ENCODE results near the gene CYB5R3. TPM values are rescaled to one million over a fixed set of nuclear protein-coding genes. Genes with fewer than 3 reads are reported as not detected.

The CYB5R3 gene
- total RNA-seq, 1 experiment from 2014 or later, result 85.4 TPM

GRCh38 chr22:42582987-42583386 is 66.2 kb downstream of the CYB5R3 start:
- CTCF ChIA-PET, result interaction anchor here (1.2 kb wide), 1 partner anchor 32 kb away, joined by 5 read pairs; the partner anchor contains the start of gene POLDIP3
- Mint-ChIP-seq H3K4me3 (peak overlapping the region; percentile 95; the same call in 1 of the 2 replicates), H3K27ac (peak overlapping the region; percentile 84; the same call in 1 of the 2 replicates), H3K36me3 (peaks cover 45% of the 10 kb centered on the region), H3K9me3 (no peaks in the 10 kb centered on the region), H3K27me3 (ENCODE audit: low read depth) (no peaks in the 10 kb centered on the region), H3K4me1 (peaks cover 6% of the 10 kb centered on the region)
- TF ChIP-seq HMGA2 (CRISPR knock-in tag; IDR thresholded peaks at IDR 0.05), result no peak
- no peak for TF ChIP-seq CBFB (CRISPR knock-in tag; IDR thresholded peaks at IDR 0.05; ENCODE audit: low read depth)
- TF ChIP-seq, protein P1, sequence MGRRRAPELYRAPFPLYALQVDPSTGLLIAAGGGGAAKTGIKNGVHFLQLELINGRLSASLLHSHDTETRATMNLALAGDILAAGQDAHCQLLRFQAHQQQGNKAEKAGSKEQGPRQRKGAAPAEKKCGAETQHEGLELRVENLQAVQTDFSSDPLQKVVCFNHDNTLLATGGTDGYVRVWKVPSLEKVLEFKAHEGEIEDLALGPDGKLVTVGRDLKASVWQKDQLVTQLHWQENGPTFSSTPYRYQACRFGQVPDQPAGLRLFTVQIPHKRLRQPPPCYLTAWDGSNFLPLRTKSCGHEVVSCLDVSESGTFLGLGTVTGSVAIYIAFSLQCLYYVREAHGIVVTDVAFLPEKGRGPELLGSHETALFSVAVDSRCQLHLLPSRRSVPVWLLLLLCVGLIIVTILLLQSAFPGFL (CRISPR knock-in tag; IDR thresholded peaks at IDR 0.05; ENCODE audit: borderline replicate concordance), result no peak
- no peak for TF ChIP-seq ATF6 (CRISPR knock-in tag; IDR thresholded peaks at IDR 0.05)
- DNase-seq (ENCODE audit: low spot score) (no peak), ATAC-seq (no peak)
- POLR2A ChIA-PET, result no interaction called here

- DNase-seq (ENCODE audit: low spot score), result peak; percentile 75
- Mint-ChIP-seq H3K4me3 (peak overlapping the region; percentile 95), H3K9me3 (no peaks in the 10 kb centered on the region), H3K36me3 (peaks cover 42% of the 10 kb centered on the region), H3K4me1 (peaks cover 6% of the 10 kb centered on the region), H3K27ac (peak overlapping the region; percentile 94), H3K27me3 (ENCODE audit: low read depth) (no peaks in the 10 kb centered on the region)
- ATAC-seq, result peak; percentile 66
- ChIA-PET POLR2A (interaction anchor here (0.6 kb wide), 2 partner anchors 13 to 433 kb away, joined by 3 to 10 read pairs; partner anchors contain the start of gene PACSIN2), CTCF (interaction anchor here (0.5 to 2.0 kb wide), 4 partner anchors 32 to 55 kb away, joined by 3 to 6 read pairs (median 4); partner anchors contain the start of gene POLDIP3)
- TF ChIP-seq GTF2I (CRISPR knock-in tag; conservative IDR thresholded peaks at IDR 0.05), result no peak
- 0 out of 2 replicates have a peak, but pooled peaks have one; percentile 9 for TF ChIP-seq USF2 (CRISPR knock-in tag; IDR thresholded peaks at IDR 0.05)
- TF ChIP-seq, protein P2, sequence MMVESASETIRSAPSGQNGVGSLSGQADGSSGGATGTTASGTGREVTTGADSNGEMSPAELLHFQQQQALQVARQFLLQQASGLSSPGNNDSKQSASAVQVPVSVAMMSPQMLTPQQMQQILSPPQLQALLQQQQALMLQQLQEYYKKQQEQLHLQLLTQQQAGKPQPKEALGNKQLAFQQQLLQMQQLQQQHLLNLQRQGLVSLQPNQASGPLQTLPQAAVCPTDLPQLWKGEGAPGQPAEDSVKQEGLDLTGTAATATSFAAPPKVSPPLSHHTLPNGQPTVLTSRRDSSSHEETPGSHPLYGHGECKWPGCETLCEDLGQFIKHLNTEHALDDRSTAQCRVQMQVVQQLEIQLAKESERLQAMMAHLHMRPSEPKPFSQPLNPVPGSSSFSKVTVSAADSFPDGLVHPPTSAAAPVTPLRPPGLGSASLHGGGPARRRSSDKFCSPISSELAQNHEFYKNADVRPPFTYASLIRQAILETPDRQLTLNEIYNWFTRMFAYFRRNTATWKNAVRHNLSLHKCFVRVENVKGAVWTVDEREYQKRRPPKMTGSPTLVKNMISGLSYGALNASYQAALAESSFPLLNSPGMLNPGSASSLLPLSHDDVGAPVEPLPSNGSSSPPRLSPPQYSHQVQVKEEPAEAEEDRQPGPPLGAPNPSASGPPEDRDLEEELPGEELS (CRISPR knock-in tag; IDR thresholded peaks at IDR 0.05), result peak; percentile 66; the same call in 1 of the 2 replicates
- no peak for TF ChIP-seq ATF1 (CRISPR knock-in tag; IDR thresholded peaks at IDR 0.05)
- TF ChIP-seq ELF4 (CRISPR knock-in tag; IDR thresholded peaks at IDR 0.05; ENCODE audit: low read depth), result no peak
- TF ChIP-seq, protein P3, sequence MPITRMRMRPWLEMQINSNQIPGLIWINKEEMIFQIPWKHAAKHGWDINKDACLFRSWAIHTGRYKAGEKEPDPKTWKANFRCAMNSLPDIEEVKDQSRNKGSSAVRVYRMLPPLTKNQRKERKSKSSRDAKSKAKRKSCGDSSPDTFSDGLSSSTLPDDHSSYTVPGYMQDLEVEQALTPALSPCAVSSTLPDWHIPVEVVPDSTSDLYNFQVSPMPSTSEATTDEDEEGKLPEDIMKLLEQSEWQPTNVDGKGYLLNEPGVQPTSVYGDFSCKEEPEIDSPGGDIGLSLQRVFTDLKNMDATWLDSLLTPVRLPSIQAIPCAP (CRISPR knock-in tag; IDR thresholded peaks at IDR 0.05), result peak; percentile 59; the same call in 1 of the 2 replicates
- no peak for TF ChIP-seq RELA (CRISPR knock-in tag; IDR thresholded peaks at IDR 0.05; ENCODE audit: borderline replicate concordance)
- no peak for TF ChIP-seq CTCF (IDR thresholded peaks at IDR 0.05)
- TF ChIP-seq ETV6 (CRISPR knock-in tag; IDR thresholded peaks at IDR 0.05), result peak; percentile 80
- TF ChIP-seq JUN (CRISPR knock-in tag; IDR thresholded peaks at IDR 0.05), result peak; percentile 49; the same call in 1 of the 2 replicates
- TF ChIP-seq MAX (CRISPR knock-in tag; IDR thresholded peaks at IDR 0.05), result peak; percentile 72
- TF ChIP-seq SP1 (CRISPR knock-in tag; conservative IDR thresholded peaks at IDR 0.05), result peak; percentile 61; the same call in 1 of the 2 replicates
- no peak for TF ChIP-seq ZNF232 (CRISPR knock-in tag; IDR thresholded peaks at IDR 0.05)
- TF ChIP-seq TP53 (CRISPR knock-in tag; IDR thresholded peaks at IDR 0.05), result no peak
- TF ChIP-seq SOX15 (CRISPR knock-in tag; IDR thresholded peaks at IDR 0.05), result no peak
- TF ChIP-seq, protein P4, sequence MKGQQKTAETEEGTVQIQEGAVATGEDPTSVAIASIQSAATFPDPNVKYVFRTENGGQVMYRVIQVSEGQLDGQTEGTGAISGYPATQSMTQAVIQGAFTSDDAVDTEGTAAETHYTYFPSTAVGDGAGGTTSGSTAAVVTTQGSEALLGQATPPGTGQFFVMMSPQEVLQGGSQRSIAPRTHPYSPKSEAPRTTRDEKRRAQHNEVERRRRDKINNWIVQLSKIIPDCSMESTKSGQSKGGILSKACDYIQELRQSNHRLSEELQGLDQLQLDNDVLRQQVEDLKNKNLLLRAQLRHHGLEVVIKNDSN (CRISPR knock-in tag; IDR thresholded peaks at IDR 0.05), result no peak
- TF ChIP-seq, protein P5, sequence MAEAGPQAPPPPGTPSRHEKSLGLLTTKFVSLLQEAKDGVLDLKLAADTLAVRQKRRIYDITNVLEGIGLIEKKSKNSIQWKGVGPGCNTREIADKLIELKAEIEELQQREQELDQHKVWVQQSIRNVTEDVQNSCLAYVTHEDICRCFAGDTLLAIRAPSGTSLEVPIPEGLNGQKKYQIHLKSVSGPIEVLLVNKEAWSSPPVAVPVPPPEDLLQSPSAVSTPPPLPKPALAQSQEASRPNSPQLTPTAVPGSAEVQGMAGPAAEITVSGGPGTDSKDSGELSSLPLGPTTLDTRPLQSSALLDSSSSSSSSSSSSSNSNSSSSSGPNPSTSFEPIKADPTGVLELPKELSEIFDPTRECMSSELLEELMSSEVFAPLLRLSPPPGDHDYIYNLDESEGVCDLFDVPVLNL (CRISPR knock-in tag; IDR thresholded peaks at IDR 0.05; ENCODE audit: borderline replicate concordance, low read depth), result no peak
These were observed 67.2 kb downstream of the CYB5R3 start for GRCh38 chr22:42581762-42582716.

Measured in WTC11 (cell line).